Left cardiac atrium (tissue), 4 donors: ENCODE results near the gene ULK3. TPM values are rescaled to one million over a fixed set of nuclear protein-coding genes. Genes with fewer than 3 reads are reported as not detected.

Experiments
- ATAC-seq, 2 donors: fragments of 200-7000 bp; cut with Tn5 transposase; one replicate each; pipeline ENCODE4 v1.9.1; 2020; ENCODE audit warnings: mild to moderate bottlenecking in 2 of 2, moderate library complexity in 2 of 2
- DNase-seq: peaks from one replicate; pipeline ENCODE4 v3.0.0-alpha.2; 2020
- intact Hi-C, 2 donors: fragments of 100-400 bp; cut with DNase I; formaldehyde crosslinking; loops; one replicate each; pipeline versions ENCODE4 v1.14.1 to v1.15.1; 2022 to 2023
- total RNA-seq, 2 donors: library from RNA; stranded (reverse); fragmentation: NEBNext Ultra II Directional; extraction: Animal tissue kit (Norgen Biotek cat#: 25700); gene quantifications; one replicate each; pipeline ENCODE4 v1.2.1, GENCODE V29; 2021
- donor health status: DM: no; HTN: yes; CAD: no.
- donor health status: DM: no; HTN: yes; CAD: no; lungs with severe emphysema.
- donor health status: DM: yes; HTN: yes; CAD: no.
- donor health status: Dilated cardiomyopathy.

The ULK3 gene
- total RNA-seq, 2 donors from 2014 or later: 35.3 to 41.4 TPM

DNA sequence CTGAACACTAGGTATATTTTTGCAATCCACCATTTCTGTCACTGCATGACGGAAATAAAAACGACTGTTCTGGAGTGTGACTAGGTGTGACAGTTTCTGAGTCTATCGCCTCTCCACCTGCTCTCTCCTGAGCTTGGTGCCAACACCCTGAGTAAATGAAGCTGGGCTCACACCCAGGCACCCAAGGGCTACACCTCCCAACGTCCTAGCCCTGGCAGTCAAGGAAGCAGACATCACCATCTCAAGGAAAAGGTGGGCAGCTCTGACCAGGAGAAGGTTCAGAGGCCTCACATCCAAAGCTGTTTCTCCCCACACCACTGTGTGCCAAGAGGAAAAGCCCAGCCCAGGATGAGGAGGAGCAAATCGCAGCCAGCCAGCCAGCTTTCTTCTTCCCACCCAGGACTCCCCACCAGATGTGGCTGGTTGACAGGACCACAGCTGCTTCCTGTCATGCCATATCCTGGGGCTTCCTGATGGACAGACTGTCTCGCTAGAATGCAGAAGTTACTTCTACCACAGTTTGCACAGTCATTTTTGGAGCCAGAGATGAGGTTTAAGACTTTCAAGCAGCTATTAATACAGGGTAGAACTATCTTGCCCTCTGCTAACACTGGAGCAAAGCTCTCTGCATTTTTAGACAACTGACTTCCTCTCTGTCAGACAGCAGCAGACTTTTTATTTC lies 26.9 kb upstream of the ULK3 start:
- ATAC-seq: peak; percentile 50 to 52
- DNase-seq: peak; percentile 72
- intact Hi-C loops: no loop called here

DNA sequence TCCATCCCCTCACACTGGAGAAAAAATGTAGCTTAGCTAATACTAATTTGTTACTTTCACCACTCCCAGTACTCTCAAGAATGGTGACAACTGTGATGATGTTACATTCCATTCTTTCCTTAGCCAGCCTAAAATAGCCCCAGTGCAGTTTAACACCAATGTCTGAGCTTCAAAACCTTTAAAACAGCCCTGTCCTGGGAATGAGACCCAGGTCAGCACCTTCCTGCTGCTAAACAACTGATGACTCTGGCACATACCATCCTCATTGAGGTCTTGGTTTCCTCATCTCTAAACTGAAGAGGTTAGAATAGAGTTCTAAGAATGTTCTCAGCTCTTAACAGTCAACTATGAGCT lies 26.4 kb upstream of the ULK3 start:
- DNase-seq (no peak), ATAC-seq (peak in 1 of 2 donors; percentile 18)
- intact Hi-C loops: no loop called here

DNA sequence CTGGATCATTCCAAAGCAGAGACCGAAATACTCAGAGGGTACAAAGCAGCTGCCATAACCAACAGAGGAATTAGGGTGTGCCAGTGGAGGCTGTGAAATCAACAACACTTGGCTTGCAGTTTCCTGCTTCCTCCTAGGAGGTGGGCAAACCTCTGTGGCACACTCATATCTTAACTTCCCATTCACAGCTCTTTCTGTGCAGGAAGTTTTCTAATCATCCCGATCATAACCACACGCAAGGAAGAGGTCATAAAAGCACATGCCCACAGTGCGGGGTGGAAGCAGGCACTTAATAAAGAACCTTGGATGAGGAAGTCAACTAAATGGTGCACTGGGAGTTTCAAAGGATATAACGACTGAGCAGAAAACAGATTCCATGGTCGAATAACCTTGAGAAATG lies 25.1 kb upstream of the ULK3 start:
- peak in 1 of 2 donors; percentile 1 for ATAC-seq
- DNase-seq: no peak
- intact Hi-C loops: no loop called here

DNA sequence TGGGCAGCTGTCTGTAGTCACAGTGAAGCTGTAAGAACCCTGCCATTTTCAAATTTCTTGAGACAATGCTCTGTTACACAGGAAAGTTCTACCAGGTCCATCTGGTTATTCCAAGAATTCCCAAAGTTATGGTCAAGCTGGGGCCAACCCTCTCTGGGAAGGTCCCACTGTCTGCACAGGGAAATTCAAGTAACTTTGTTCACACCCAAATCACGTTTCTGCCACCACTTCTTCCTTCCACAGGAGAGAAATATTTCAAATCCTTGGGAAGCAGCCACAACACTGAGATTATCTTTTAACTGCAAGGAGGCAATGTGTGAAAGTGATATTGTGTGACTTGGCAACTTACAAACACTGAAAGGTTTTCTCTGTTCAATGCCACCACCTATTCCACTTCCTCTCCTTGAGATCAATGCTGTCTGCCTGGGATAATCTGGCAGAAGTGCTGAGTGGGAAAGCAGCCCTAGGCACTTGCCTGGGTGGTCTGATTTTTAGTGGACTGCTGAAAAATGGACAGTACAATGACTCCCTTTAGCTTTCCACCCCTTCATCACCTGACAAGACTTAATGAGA lies 24.6 kb upstream of the ULK3 start:
- intact Hi-C loops: no loop called here
- DNase-seq: no peak
- ATAC-seq: no peak

DNA sequence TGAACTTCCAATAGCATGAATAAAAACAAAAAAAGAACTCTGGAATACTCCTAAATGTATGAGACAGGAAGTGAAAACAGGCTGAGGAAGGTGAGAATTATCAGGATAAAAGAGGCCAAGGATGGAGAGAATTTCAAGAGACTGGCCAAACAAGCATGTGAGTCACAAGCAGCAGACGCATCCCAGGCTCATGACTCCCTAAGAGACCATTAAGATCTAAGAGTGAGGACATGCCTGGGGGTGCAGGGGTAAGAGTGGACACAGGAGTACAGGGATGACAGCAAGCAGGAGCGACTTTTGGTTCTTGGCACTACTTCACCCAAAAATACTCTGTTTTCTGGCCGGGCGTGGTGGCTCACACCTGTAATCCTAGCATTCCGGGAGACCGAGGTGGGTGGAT lies 23.1 kb upstream of the ULK3 start:
- ATAC-seq (peak in 1 of 2 donors; percentile 19), DNase-seq (no peak)
- intact Hi-C loops: no loop called here

DNA sequence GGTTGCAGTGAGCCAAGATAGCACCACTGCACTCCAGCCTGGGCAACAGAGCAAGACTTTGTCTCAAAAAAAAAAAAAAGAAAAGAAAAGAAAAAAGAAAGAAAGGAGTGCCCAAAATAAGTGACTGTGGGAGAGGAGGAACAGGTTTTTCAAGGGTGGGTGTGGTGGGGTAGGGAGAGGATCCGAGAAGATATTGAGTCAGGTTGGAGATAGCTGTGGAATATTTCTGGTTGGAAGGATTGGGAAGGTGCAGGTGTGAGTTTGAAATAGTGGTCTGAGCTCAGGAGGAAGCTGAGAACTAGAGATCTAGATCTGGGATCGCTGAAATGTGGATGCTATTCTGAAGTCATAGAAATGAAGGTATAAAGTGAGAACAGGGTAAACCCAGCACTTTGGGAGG lies 22.4 kb upstream of the ULK3 start:
- ATAC-seq (no peak), DNase-seq (no peak)
- intact Hi-C loops: no loop called here

DNA sequence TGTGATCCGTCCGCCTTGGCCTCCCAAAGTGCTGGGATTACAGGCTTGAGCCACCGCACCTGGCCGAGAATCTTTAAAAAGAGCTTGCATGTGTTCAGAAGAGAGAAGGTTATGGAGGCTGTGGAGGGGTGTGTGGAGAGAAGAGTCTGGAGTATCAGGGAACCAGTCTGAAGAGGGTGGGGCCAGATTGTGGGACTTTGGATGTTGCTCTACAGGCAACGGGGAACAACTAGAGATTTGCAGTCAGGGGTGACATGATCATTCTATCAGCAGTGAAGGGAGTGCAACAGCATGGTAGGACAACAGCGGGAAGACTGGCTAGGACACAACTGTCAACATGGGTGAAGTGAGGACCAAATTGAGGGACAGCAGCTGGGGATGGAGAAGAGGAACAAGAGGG lies 21.3 kb upstream of the ULK3 start:
- ATAC-seq (no peak), DNase-seq (no peak)
- intact Hi-C loops: no loop called here

DNA sequence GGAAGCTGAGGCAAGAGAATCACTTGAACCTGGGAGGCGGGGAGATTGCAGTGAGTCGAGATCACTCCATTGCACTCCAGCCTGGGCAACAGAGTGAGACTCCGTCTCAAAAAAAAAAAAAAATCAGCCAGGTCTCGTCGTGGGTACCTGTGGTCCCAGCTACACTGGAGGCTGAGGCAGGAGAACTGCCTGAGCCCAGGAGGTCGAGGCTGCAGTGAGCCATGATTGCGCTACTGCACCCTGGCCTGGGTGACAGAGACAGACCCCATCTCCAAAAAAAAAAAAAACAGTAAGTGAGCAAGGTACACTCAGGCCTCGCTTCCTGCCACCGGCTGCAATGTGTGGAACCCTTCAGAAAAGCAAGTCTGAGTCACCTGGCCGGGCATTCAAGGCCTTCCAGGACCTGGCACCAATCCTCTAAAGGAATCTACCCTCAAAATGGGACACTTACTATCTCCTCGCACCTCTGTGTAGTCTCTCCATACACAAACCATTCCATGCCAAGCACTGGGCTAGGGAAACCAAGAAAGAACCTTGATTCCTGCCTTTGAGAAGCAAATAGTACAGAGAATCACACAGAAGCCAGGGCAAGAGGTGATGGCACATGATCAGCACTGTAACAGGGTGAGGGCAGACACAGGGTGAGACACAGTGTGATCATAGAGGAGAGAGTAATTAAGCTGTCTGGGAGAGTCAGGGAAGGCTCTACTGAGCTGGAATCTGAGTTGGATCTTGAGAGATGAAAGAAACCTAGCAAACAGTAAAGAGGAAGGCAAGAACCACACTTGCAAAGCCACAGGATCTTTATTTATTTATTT lies 20.5 kb upstream of the ULK3 start:
- ATAC-seq (peak in 1 of 2 donors; percentile 53), DNase-seq (no peak)
- intact Hi-C loops: no loop called here

DNA sequence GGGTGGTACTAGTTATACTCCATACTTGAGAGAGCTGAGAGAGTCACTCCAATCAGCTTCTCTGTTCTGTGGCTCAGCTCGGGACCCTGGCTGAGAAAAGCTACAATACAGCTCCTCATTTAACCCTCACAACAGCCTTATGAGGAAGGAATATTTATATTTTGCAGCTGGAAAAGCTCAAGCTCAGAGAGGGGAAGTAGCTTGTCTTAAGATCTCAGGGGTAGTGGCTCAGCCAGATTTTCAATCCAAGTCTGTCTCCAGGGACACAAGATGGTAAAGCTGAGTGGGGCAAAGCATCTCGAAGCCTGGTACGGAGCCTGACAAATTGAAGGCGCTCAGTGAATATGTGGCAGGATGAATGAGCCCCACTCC lies 15.4 kb upstream of the ULK3 start:
- DNase-seq (no peak), ATAC-seq (no peak)
- intact Hi-C loops: no loop called here

DNA sequence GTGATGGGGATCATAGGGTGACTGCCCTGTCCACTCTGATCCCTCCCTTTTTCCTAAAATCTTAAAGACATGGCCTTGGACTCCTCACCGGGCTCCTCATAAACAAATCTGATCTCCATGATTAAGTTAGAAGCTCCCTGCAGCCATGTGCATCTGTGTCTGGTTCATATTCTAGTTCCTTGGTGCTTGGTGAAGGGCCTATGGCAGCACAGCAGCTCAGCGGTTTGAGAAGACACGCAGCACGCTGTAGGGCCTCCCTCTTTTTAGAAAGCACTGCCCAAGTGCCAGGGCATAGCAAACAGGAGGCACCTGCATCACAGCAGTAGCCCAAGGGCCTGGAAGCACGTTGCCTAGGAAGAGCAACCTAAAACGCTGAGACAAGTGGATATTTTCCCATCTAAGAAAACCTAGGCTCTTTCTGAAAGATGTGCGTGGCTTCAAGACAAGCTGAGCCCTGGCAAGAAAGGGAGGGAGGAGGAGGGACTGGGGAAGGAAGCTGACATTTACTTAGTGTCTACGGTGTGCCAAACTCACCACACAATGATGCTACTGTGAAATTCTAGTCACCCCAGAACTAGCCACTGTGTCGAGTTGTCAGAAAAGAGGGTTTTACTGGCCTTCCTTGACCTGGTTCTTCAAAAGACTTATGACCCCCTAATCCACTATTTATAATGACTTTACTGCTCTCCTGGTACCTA lies 14.9 kb upstream of the ULK3 start:
- intact Hi-C loops: no loop called here
- DNase-seq (no peak), ATAC-seq (no peak)

DNA sequence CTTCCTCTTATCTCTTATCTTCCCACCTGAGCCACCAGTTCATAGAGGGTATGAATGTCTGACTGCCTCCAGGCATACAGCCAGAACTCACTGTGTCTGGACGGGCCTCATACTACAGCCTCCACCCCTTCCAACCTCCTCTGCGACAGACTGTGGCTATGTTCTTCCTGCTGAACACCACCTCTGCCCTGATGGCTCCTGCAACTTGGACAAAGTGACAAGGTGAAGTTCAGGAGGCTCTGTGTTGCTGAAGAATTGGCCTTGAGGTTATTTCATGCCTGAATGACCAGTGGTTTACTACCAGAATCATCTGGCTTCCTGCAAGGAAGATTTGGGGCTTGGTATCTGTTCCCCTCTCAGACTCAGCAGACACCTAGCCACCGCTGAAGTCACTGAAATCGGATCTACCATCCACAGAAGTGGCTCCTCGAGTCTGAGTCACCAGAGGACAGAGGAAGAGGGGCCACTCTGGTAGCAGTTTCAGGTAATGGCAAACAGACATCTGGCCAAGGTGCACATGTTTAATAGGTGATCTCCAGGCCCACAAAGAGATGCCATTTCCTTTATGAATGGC lies 14.2 kb upstream of the ULK3 start:
- peak in 1 of 2 donors; percentile 50 for ATAC-seq
- intact Hi-C loops: no loop called here
- no peak for DNase-seq

DNA sequence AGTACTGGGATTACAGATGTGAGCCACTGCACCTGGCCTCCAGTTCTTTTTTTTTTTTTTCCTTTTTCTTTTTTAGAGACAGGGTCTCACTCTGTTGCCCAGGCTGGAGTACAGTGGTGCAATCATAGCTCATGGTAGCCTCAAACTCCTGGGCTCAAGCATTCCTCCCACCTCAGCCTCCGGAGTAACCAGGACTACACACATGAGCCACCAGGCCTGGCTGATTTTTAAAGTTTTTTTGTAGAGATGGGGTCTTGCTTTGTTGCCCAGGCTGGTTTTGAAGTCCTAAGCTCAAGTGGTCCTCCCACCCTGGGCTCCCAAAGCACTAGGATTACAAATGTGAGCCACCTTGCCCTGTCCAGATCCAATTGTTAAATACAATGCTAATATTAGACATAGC lies 13.6 kb upstream of the ULK3 start:
- intact Hi-C loops: no loop called here
- DNase-seq (no peak), ATAC-seq (no peak)

DNA sequence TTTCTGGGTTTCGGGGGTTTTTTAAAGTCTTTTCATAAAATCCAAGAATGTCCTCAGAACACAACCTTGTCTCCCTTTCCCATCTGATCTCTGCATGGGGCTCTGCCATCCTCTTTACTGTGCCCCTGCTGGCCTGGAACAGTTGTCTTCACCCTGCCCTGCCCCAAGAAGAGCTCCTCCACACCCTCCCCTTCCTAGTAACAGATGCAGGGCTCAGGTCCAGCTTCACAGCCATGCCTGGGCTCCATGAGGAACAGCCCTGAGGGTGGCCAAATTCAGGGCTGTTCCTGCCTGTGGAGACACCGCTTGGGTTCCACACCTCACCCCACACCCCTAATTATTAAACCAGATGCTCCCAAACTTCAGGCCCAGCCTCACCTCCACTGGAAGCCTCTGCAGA lies 12.9 kb upstream of the ULK3 start:
- no peak for DNase-seq
- intact Hi-C loops: no loop called here
- ATAC-seq: peak; percentile 38 to 56

DNA sequence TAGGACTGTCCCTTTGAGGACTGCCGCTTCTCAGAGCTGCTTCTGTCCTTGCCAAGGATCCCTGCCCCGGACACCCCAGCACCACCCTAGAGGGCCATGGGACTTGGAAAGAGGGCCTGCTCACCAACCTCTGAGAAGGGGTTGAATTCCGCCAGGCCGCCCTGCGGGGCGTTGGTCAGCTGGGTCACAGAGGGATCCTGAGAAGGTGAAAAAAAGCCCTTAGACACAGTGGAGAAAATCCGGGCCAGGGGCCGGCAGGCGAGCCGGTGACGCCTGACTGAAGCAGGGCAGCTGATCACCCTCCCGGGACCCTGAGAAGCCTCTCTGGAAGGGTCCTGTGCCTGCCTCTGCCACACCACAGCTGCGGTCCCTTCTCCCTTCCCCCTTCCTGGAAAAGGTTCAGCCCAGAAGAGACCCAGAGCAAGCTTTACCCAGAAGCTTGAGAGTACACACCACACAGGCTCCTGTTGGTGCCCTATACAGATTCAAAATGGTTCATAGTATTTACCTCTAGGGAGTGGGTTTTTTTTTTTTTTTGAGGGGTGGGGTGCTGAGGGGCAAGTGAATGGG lies 11.6 kb upstream of the ULK3 start:
- ATAC-seq (no peak), DNase-seq (no peak)
- intact Hi-C loops: no loop called here

DNA sequence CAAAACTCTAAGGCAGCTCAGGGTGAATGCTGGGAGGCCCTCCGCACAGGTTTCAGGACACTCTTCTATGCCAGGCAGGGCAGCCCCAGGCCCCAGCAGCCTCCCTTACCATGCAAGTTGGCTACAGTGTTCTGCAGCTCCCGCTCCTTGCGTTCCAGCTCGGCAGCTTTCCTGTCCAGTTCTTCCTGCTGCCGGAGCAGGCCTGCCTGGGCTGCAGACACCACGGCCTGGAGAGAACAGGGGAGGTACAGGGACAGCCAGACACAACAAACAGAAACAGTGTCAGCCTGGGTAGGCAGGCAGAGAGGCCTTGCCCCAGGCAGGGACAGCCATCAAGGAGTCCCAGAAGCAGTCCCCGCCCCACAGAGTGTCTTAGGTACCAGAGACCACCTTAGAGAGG lies 9.0 kb upstream of the ULK3 start:
- no peak for ATAC-seq
- no peak for DNase-seq
- intact Hi-C loops: no loop called here

DNA sequence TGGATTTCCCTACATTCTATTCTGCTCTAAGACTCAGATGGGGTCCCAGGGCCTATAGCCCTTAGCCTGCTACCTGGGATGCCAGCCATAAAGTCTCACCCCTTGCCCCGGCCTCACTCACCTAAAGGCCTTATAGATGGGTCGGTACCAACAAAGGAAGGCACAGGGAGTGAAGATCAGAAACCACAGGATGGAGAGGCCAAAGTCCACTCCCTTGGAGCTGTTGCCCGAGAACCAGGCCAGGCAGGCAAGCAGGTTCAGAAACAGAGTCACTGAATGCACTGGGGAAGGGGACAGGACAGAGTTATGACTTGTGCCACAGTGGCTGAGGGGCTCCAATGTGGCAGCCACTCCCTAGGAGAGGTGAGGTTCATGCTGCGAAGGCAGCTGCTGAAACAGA lies 7.4 kb upstream of the ULK3 start:
- ATAC-seq (no peak), DNase-seq (no peak)
- intact Hi-C loops: no loop called here

DNA sequence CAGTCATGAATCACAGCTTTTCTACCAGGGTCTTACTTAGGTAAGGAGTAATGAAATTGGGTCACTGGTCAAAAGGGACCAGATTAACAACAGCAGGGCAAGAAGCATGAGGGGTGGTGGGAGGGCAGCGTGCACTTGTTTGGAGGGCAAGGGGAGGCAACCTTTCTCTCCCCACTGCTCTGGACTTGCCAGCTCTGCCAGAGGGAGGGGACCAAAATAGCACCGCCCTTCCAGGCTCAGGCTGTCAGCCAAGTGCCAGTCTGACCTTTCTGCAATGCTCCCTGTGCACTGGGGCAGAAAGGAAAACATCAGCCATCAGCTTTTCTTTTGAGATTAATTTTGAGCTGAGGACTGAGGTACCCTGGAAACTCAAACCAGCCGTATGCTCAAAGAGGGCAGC lies 4.5 kb upstream of the ULK3 start:
- DNase-seq (no peak), ATAC-seq (peak in 1 of 2 donors; percentile 21)
- intact Hi-C loops: no loop called here

DNA sequence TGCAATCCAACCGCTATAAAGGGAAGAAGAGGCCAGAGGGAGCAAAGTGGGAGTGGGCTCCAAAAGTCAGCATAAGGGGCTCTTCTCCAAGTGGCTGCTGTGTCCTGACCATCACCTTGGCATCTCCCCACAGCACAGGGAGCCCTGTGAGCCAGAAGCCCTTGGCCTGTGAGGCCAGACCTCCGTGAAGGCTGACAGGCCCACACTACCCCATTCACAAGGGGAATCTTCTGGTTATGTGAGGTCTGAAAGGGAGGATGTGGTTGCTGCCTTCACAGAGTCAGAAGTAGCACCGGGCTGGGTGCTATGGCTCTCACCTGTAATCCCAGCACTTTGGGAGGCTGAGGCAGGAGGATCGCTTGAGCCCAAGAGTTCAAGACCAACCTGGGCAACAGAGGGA lies 2.6 kb upstream of the ULK3 start:
- no peak for DNase-seq
- intact Hi-C loops: no loop called here
- no peak for ATAC-seq

DNA sequence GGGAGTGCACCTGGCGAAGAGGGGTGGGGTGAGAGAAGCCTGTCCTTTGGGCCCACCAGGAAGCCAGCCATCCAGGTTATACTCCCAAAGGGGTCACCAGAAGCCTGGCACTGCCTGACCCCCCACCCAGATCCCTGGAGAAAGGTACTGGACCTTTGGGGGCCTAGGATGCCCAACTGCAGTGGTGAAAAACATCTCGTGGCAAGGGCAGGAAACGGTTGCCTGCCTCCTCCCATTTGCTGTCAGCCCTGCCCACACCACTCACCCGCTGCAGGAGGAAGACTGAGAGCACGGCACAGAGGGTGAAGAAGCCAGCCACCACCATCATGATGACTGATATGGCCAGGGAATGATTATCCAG lies 2.2 kb upstream of the ULK3 start:
- no peak for DNase-seq
- intact Hi-C loops: no loop called here
- ATAC-seq: no peak
